ENCODE results near the gene C5orf52. TPM values are rescaled to one million over a fixed set of nuclear protein-coding genes. Genes with fewer than 3 reads are reported as not detected.
A peak's percentile ranks its signal among the peaks of the same experiment; 100 is the strongest.

Gene C5orf52
- total RNA-seq, 1 donor from 2014 or later: not detected

- Mint-ChIP-seq H3K4me1 (ENCODE audit: unreplicated experiment) (peaks cover 5% of the 10 kb centered on the region), H3K27ac (ENCODE audit: unreplicated experiment) (no peak overlapping the region), H3K27me3 (ENCODE audit: unreplicated experiment) (peaks cover 3% of the 10 kb centered on the region), H3K9me3 (ENCODE audit: unreplicated experiment) (no peaks in the 10 kb centered on the region), H3K4me3 (ENCODE audit: unreplicated experiment) (no peak overlapping the region), H3K36me3 (ENCODE audit: low read depth, unreplicated experiment) (no peaks in the 10 kb centered on the region)
- no peak for TF ChIP-seq CTCF (IDR thresholded peaks at IDR 0.05; ENCODE audit: unreplicated experiment)
- DNase-seq (ENCODE audit: low spot score): no peak
These were observed 5.8 kb upstream of the C5orf52 start for GRCh38 chr5:157665467-157666070.

GRCh38 chr5:157668356-157668755 is 3.0 kb upstream of the C5orf52 start:
- peak overlapping the region; percentile 14 for H3K4me3 Mint-ChIP-seq (ENCODE audit: unreplicated experiment)
- peaks cover 15% of the 10 kb centered on the region for H3K27me3 Mint-ChIP-seq (ENCODE audit: unreplicated experiment)
- H3K27ac Mint-ChIP-seq (ENCODE audit: unreplicated experiment): no peak overlapping the region
- H3K9me3 Mint-ChIP-seq (ENCODE audit: unreplicated experiment): no peaks in the 10 kb centered on the region
- DNase-seq (ENCODE audit: low spot score): no peak
- peaks cover 11% of the 10 kb centered on the region for H3K4me1 Mint-ChIP-seq (ENCODE audit: unreplicated experiment)
- TF ChIP-seq CTCF (IDR thresholded peaks at IDR 0.05; ENCODE audit: unreplicated experiment): no peak
- no peaks in the 10 kb centered on the region for H3K36me3 Mint-ChIP-seq (ENCODE audit: low read depth, unreplicated experiment)

GRCh38 chr5:157669701-157670097 is 1.6 kb upstream of the C5orf52 start:
- Mint-ChIP-seq H3K4me1 (ENCODE audit: unreplicated experiment) (peaks cover 11% of the 10 kb centered on the region), H3K4me3 (ENCODE audit: unreplicated experiment) (peak overlapping the region; percentile 95), H3K36me3 (ENCODE audit: low read depth, unreplicated experiment) (no peaks in the 10 kb centered on the region), H3K9me3 (ENCODE audit: unreplicated experiment) (no peaks in the 10 kb centered on the region), H3K27ac (ENCODE audit: unreplicated experiment) (no peak overlapping the region), H3K27me3 (ENCODE audit: unreplicated experiment) (peaks cover 15% of the 10 kb centered on the region)
- TF ChIP-seq CTCF (IDR thresholded peaks at IDR 0.05; ENCODE audit: unreplicated experiment): no peak
- no peak for DNase-seq (ENCODE audit: low spot score)

GRCh38 chr5:157671592-157672330 is 428 bp downstream of the C5orf52 start:
- DNase-seq (ENCODE audit: low spot score): no peak
- peaks cover 15% of the 10 kb centered on the region for H3K27me3 Mint-ChIP-seq (ENCODE audit: unreplicated experiment)

More at GRCh38 chr5:157671592-157672330, 428 bp downstream of the C5orf52 start:
- Mint-ChIP-seq H3K9me3 (ENCODE audit: unreplicated experiment) (no peaks in the 10 kb centered on the region), H3K4me1 (ENCODE audit: unreplicated experiment) (peaks cover 11% of the 10 kb centered on the region), H3K27ac (ENCODE audit: unreplicated experiment) (peak overlapping the region; percentile 92), H3K4me3 (ENCODE audit: unreplicated experiment) (peak overlapping the region; percentile 95), H3K36me3 (ENCODE audit: low read depth, unreplicated experiment) (no peaks in the 10 kb centered on the region)
- TF ChIP-seq CTCF (IDR thresholded peaks at IDR 0.05; ENCODE audit: unreplicated experiment): no peak
